Measurements from ENCODE around the gene EIF6.

DNA sequence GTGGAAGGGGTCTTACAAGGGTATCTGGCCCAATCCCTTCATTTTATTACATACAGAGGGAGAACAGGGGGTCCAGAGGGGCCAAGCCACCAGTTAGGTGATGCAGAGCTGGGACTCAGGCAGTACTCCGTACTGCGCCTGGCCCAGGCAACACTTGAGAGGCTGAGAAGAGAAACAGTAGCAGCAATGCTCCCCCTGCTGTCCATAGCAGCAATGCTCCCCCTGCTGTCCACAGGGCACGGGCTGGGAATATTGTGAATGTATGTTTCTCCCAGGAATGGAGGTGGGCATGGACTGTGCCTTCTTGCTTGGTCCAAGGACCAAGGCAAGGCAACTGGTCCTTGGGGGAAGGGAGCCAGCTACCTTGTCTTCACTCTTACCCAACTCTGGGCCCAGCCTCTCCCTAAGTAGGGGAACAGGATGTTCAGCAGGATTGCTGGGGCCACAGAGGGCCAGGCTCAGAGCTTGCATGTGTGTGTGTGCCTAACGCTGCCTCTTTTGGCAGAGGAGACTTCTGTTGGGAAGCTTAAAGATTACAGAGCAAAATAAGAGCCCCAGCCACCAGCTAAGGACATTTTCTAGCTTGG is 22.5 kb upstream of the EIF6 start:
- TF ChIP-seq EZH2 (IDR thresholded peaks at IDR 0.05; ENCODE audit: insufficient read depth, poor library complexity, severe bottlenecking) (no peak), EZH2phosphoT487 (IDR thresholded peaks at IDR 0.05; ENCODE audit: insufficient read depth, low read depth) (no peak)
